Thyroid gland (tissue), 4 donors: ENCODE results near the gene TP73. TPM values are rescaled to one million over a fixed set of nuclear protein-coding genes. Genes with fewer than 3 reads are reported as not detected.

Experiments used
- DNase-seq, 2 donors: peaks; one replicate each; pipeline ENCODE4 v3.0.0-alpha.2; 2019
- H3K27ac ChIP-seq, 3 donors: fragments of 200-600 bp; sonication (generic); 1 replicate in 2 of 3; 2 replicates in 1 of 3; pipeline ENCODE4 v1.5.1; 2016 to 2019; ENCODE audit warnings: mild to moderate bottlenecking in 1 of 3, moderate library complexity in 1 of 3
- H3K27me3 ChIP-seq: fragments of 200-600 bp; sonication (generic); one replicate; pipeline ENCODE4 v1.5.1; 2019
- H3K36me3 ChIP-seq, 2 donors: fragments of 200-600 bp; sonication (generic); one replicate each; pipeline ENCODE4 v1.5.1; 2016 to 2019
- H3K4me1 ChIP-seq, 2 donors: fragments of 200-600 bp; sonication (generic); one replicate each; pipeline ENCODE4 v1.5.1; 2017 to 2019
- H3K4me3 ChIP-seq, 3 donors: fragments of 200-600 bp; sonication (generic); replicated peaks in 1 of 3; 1 replicate in 2 of 3; 2 replicates in 1 of 3; pipeline ENCODE4 v1.5.1; 2016; ENCODE audit warnings: mild to moderate bottlenecking in 1 of 3
- H3K9me3 ChIP-seq: fragments of 200-600 bp; sonication (generic); one replicate; pipeline ENCODE4 v1.5.1; 2017
- CTCF ChIP-seq, 6 experiments: fragments of 200-600 bp in 3 of 6; fragments of 450-650 bp in 3 of 6; sonication (generic) in 3 of 6; IDR thresholded peaks; one replicate each; pipeline ENCODE4 v1.5.1; 2016 to 2019; ENCODE audit warnings: antibody characterized with exemption in 6 of 6, mild to moderate bottlenecking in 2 of 6, inconsistent platforms in 1 of 6, moderate library complexity in 1 of 6
- POLR2A ChIP-seq, 2 donors: fragments of 450-650 bp; IDR thresholded peaks; one replicate each; pipeline ENCODE4 v1.6.1; 2017; ENCODE audit warnings: antibody characterized with exemption in 2 of 2, mild to moderate bottlenecking in 2 of 2, moderate library complexity in 1 of 2
- WGBS, 2 donors: methylation state at CpG; one replicate each; pipeline ENCODE4 v1.1.5; 2017; 5-methylcytosine and 5-hydroxymethylcytosine counted together
- intact Hi-C: fragments of 100-400 bp; cut with DNase I; formaldehyde crosslinking; loops from one replicate; pipeline ENCODE4 v1.15.1; 2023
- total RNA-seq, 4 donors: library from RNA; depleted of rRNA; stranded (reverse); fragments of >200 nt; gene quantifications; one replicate each; pipeline ENCODE4 v1.2.3, GENCODE V29; 2016

Gene TP73
- total RNA-seq, 4 donors from 2014 or later: 0.33 to 0.49 TPM; not detected in 2

GRCh38 chr1:3609016-3609768 is 43.1 kb upstream of the TP73 start:
- no peak overlapping the region for H3K4me3 ChIP-seq
- intact Hi-C loops: no loop called here
- no peaks in the 10 kb centered on the region for H3K27me3 ChIP-seq
- no peak for DNase-seq
- H3K4me1 ChIP-seq: peaks cover 10 to 19% of the 10 kb centered on the region in 2 donors
- H3K27ac ChIP-seq: no peak overlapping the region
- 71 to 80% methylated on average over 18 to 21 of the region's 22 CpGs for WGBS, 2 donors
- H3K36me3 ChIP-seq: no peaks in the 10 kb centered on the region
- TF ChIP-seq CTCF (IDR thresholded peaks at IDR 0.05): no peak
- TF ChIP-seq POLR2A (IDR thresholded peaks at IDR 0.05): no peak
- no peaks in the 10 kb centered on the region for H3K9me3 ChIP-seq

DNA sequence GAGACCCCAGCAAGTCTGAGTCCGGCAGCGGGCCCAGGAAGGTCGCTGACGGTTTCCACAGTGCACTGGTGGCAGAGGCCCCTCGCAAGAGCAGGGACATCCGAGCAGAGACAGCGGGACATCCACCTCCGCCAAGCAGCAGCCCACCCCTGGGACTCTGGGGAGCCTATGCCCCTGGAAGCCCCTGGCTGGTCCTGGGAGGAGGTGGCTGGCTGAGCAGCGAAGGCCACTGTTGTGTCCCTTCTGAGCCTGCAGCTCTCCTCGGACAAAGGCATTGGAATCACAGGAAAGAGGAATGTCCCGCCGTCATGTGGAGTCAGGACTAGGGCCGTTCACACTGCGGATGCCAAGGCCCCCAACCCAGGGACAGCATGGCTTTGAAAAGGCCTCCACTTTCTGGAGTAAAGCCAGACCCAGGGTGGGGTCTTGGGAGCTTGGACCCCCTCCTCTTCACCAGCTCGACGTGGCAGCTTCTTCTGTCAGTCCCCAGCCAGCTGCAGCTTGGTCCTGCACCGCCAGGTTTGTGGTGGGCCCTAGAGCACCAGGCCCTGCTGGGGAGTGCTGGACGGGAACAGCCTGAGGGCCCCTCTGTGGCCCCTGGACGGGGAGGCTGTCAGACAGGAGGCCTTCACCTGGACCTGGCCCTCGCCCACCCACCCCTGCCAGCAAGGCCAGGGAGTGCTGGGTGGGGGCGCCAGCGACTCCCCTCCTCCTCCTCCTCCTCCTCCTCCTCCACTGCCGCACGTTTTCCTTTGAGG is 42.4 kb upstream of the TP73 start:
- Histone ChIP-seq H3K27ac (no peak overlapping the region), H3K36me3 (no peaks in the 10 kb centered on the region), H3K4me1 (peaks cover 10 to 19% of the 10 kb centered on the region in 2 donors), H3K9me3 (no peaks in the 10 kb centered on the region), H3K4me3 (no peak overlapping the region), H3K27me3 (no peaks in the 10 kb centered on the region)
- no peak for DNase-seq
- TF ChIP-seq POLR2A (IDR thresholded peaks at IDR 0.05) (no peak), CTCF (IDR thresholded peaks at IDR 0.05) (no peak)
- WGBS, 2 donors: 50 to 80% methylated on average over 13 to 19 of the region's 24 CpGs
- intact Hi-C loops: no loop called here

DNA sequence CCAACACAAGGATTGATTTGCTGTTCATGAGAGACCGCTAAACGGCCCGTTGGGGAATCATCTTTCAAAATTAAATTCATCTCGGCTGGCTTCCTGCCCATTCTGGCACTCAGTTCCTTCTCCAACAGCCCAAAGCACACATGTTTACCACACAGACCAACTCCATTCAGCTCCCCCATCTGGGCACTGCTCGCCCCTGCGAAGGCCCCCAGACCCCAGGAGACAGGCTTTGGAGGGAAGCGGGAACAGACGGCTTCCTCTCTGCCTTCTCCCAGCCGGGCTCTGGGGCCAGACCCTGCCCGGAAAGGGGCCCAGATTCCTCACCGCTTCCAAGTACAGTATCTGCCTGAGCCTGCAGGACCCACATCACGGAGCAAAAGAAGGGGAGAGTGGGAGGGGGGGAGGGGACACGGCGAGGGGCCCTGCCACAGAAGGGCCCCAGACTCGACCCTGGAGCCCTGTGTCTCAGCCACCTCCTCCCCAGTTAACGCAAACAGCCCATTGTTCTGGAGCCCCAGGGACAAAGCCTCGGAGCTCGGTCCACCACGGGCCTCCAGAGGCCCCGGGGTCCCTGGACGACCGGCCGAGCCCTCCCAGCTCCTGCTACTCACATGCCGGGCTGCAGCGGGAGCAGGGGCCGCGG is 41.7 kb upstream of the TP73 start:
- Histone ChIP-seq H3K4me1 (peaks cover 10 to 19% of the 10 kb centered on the region in 2 donors), H3K36me3 (no peaks in the 10 kb centered on the region), H3K27ac (no peak overlapping the region), H3K9me3 (no peaks in the 10 kb centered on the region), H3K4me3 (peak overlapping the region in 1 of 3 donors; percentile 18), H3K27me3 (no peaks in the 10 kb centered on the region)
- TF ChIP-seq POLR2A (IDR thresholded peaks at IDR 0.05): no peak
- no peak for TF ChIP-seq CTCF (IDR thresholded peaks at IDR 0.05)
- no peak for DNase-seq
- WGBS, 2 donors: 13 to 22% methylated on average over 13 to 20 of the region's 27 CpGs
- intact Hi-C loops: no loop called here

DNA sequence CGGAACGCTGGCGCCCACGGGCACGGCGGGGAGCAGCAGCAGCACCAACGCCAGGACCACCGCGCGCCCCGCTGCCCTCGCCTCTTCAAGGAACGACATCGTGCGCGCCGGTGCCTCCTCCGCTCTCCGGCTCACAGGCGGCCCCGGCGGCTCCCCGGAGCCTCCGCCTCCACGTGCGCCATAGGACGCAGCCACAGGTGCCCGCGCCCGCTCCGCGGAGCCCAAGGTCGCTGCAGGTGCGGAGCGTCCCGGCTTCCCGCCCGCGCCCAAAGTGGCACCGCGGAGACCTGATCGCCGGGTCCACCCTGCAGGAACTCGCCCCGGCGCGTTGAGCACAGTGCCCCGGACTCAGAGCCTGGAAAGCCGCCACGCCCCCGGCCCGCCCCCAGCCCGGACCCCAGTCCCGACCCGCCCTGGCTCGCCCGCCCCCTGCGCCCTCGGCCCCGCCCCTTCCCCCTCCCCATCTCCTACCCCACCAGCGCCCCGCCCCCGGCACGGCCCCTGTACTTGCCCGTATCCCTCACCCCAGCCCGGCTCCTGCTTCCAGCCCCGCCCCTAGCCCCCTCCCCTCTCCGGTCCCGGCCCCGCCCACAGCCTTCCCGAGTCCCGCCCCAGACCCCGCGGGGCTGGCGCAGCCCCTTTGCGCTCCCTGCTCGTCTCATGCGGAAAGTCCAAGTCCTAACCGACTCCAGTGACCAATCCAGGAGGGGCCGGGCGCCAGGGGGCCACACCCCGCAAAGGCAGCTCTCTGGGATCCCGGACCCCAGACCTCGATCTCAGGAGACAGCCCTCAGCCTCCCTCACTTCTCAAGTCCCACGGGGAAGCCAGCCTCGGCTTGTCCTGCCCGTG is 40.9 kb upstream of the TP73 start, which contains the start of gene MEGF6:
TSS of gene MEGF6 (minus strand) at position 339 of the 850 bp plus-strand sequence. CDS start at position 99, 240 bp downstream.
- Histone ChIP-seq H3K36me3 (no peaks in the 10 kb centered on the region), H3K4me3 (peak within 1 kb of the TSS in 1 of 3 donors; percentile 18), H3K9me3 (no peaks in the 10 kb centered on the region), H3K27ac (no peak within 1 kb of the TSS), H3K4me1 (peaks cover 10 to 19% of the 10 kb centered on the region in 2 donors), H3K27me3 (no peaks in the 10 kb centered on the region)
- intact Hi-C loops: no loop called here
- WGBS, 2 donors: 10% methylated on average over 2 of the region's 87 CpGs; no CpG with 5 or more reads in 1 of the 2 donors
- DNase-seq: peak; percentile 52 to 53
- TF ChIP-seq CTCF (IDR thresholded peaks at IDR 0.05): no peak
- TF ChIP-seq POLR2A (IDR thresholded peaks at IDR 0.05): no peak
